VCaP (cell line): Measurements from ENCODE around the gene LGR4.

Experiments
- H3K27ac ChIP-seq: fragments of 450-650 bp; 2 replicates; pipeline ENCODE4 v1.5.1; 2017
- CTCF ChIP-seq: fragments of 450-650 bp; conservative IDR thresholded peaks from 2 replicates; pipeline ENCODE4 v1.5.1; 2017; ENCODE audit warnings: mild to moderate bottlenecking, moderate library complexity

The LGR4 gene

GRCh38 chr11:27380771-27381170 is 91.8 kb downstream of the LGR4 start:
- H3K27ac ChIP-seq = no peak overlapping the region
- no peak for TF ChIP-seq CTCF

DNA sequence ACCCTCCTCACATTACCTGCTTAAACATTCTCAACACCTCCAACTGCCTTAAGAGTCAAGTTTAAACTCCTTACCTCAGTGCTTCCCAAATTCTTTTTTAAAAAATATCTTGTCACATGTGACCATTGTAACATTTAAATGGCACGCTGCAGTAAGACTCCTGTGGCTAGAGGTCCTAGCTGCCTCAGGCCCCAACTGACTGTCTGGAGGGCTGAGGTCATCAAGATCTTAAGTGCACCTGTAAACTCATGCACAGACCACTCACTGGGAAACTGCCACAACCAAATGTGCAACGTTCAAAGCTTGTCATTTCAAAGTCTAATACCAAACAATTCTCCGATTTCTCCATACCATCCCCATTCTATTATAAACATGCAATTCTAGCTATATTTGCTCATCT is 93.1 kb downstream of the LGR4 start:
- H3K27ac ChIP-seq = no peak overlapping the region

DNA sequence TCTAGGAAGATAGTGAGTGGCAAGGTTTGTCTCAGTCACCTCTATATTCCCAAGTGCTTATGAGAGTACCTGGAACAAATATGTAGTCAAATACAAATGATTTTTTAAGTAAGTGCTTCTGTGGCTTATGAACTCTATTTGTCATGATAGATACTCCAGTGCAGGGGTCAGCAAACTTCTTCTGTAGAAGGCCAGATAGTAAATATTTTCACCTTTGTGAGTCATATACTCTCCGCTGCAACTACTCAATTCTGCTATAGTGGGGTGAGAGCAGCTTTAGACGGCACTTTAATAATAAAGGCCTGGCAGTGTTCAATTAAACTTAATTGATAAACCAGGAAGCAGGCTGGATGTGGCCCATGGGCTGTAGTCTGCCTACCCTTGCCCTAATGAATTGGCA is 97.2 kb downstream of the LGR4 start:
- TF ChIP-seq CTCF = no peak
- H3K27ac ChIP-seq = peak overlapping the region; percentile 58

More for the DNA sequence above, 93.1 kb downstream of the LGR4 start:
- no peak for TF ChIP-seq CTCF

GRCh38 chr11:27373856-27374602 is 98.6 kb downstream of the LGR4 start:
- peak overlapping the region; percentile 58 for H3K27ac ChIP-seq
- no peak for TF ChIP-seq CTCF

DNA sequence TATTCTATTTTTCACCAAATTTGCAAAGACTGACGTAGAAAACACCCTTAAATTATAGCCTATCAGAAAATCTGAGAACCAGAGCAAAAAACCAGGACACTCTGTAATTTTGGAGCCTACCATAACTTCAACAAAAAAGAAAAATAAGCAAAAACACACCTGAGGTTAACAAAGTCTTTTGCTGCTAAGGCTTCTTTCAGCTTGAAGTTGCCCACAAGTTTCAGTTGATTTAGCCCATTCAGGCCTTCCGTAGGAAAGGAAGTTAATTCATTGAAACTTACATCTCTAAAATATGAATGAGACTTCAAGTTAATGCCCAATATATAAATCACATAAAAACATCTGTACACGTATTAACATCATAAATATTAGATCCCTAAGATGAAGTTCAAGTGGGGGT is 99.2 kb downstream of the LGR4 start:
- no peak for TF ChIP-seq CTCF
- peak overlapping the region; percentile 58 for H3K27ac ChIP-seq

- TF ChIP-seq CTCF = no peak
- no peak overlapping the region for H3K27ac ChIP-seq
Observed at GRCh38 chr11:27372164-27372563, 100.4 kb downstream of the LGR4 start.

DNA sequence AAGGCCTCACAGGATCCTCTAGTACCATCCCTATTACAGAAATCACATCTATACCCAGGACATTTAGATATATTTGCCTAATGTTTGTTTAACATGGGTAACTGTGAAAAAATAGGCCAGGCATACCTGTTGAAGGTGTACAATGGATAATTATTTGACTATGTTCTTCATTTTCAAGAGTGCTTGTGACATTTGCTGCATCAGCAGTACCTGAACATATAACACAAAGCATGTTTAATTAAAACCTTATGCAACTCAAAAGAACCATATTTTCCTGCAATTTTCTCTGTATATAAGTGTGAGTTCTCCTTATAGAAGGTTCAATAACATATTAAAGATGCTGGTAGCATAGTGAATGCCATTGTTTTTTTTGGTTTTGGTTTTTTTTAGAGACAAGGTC is 101.1 kb downstream of the LGR4 start:
- H3K27ac ChIP-seq = no peak overlapping the region
- no peak for TF ChIP-seq CTCF
